NB4 (cell line): Measurements from ENCODE around the gene GRID2.

Experiments used
- CTCF ChIP-seq: IDR thresholded peaks from one replicate; pipeline ENCODE4 v1.5.1; 2012; ENCODE audit warnings: low read depth, low read length
- POLR2A ChIP-seq: IDR thresholded peaks from 2 replicates; pipeline ENCODE4 v1.6.1; 2011; ENCODE audit warnings: mild to moderate bottlenecking; ENCODE audit not compliant: insufficient read length; ENCODE audit errors: extremely low read depth

GRCh38 chr4:92299152-92299551 lies 4.6 kb upstream of the GRID2 start:
- TF ChIP-seq CTCF (no peak), POLR2A (no peak)
